GM12878 (cell line): ENCODE data around the gene FTH1. TPM values are rescaled to one million over a fixed set of nuclear protein-coding genes. Genes with fewer than 3 reads are reported as not detected.
A peak's percentile ranks its signal among the peaks of the same experiment; 100 is the strongest.

Experiments
- ATAC-seq: fragments of 200-7000 bp; cut with Tn5 transposase; 3 replicates; pipeline ENCODE4 v1.9.1; 2020; ENCODE audit warnings: mild to moderate bottlenecking, moderate library complexity
- BruUV-seq: library from RNA; stranded (reverse); fragments of 400-500 nt; replicated peaks from 2 replicates; lab custom pipeline; 2021; lab: Mats Ljungman, UMichigan
- CTCF ChIA-PET: fragments of 300-600 bp; sonication (Branson Sonifier 250); formaldehyde crosslinking; extraction: SDS; loops from one replicate; lab custom pipeline; 2021; ENCODE audit warnings: inconsistent platforms; lab: Yijun Ruan, JAX
- POLR2A ChIA-PET: fragments of 350-600 bp; formaldehyde crosslinking; extraction: SDS; loops from one replicate; lab custom pipeline; 2021; ENCODE audit warnings: inconsistent platforms; lab: Charles Lee
- RAD21 ChIA-PET: fragments of 300-600 bp; sonication (Branson Sonifier 250); formaldehyde crosslinking; loops from one replicate; lab custom pipeline; 2023; ENCODE audit warnings: antibody characterized with exemption; ENCODE audit not compliant: unreplicated experiment; lab: Charles Lee
- SMC1A ChIA-PET: fragments of 300-600 bp; sonication (Branson Sonifier 250); formaldehyde crosslinking; loops from one replicate; lab custom pipeline; 2023; ENCODE audit not compliant: unreplicated experiment, uncharacterized antibody; lab: Charles Lee
- DNase-seq: peaks from one replicate; pipeline ENCODE4 v3.0.0-alpha.2; 2011; ENCODE audit warnings: low read depth, low spot score
- FAIRE-seq: peaks from 3 replicates; lab custom pipeline; 2011; peaks lifted over from hg19 to GRCh38; lab: Jason Lieb, UNC
- H2AFZ ChIP-seq: 2 replicates; pipeline ENCODE4 v1.6.0; 2011; ENCODE audit warnings: low read depth, low read length, control low read depth; ENCODE audit not compliant: control insufficient read depth
- H3K27ac ChIP-seq: 2 replicates; pipeline ENCODE4 v1.5.1; 2011; ENCODE audit warnings: control low read depth; ENCODE audit not compliant: control insufficient read depth, insufficient read depth
- H3K27me3 ChIP-seq, 2 experiments: replicated peaks in 1 of 2; 2 replicates each; pipeline versions ENCODE4 v1.6.0 to v1.6.1; 2011; ENCODE audit warnings: low read length in 1 of 2; ENCODE audit not compliant: control insufficient read depth in 2 of 2, insufficient read depth in 2 of 2
- H3K36me3 ChIP-seq, 2 experiments: 2 replicates each; pipeline ENCODE4 v1.5.1; 2011; ENCODE audit warnings: low read length in 1 of 2; ENCODE audit not compliant: control insufficient read depth in 2 of 2, insufficient read depth in 2 of 2
- H3K4me1 ChIP-seq: 2 replicates; pipeline ENCODE4 v1.6.1; 2011; ENCODE audit warnings: mild to moderate bottlenecking, low read length, moderate library complexity, mixed read lengths; ENCODE audit not compliant: control insufficient read depth, insufficient read depth
- H3K4me2 ChIP-seq: 2 replicates; pipeline ENCODE4 v1.6.0; 2011; ENCODE audit warnings: control low read depth; ENCODE audit not compliant: control insufficient read depth, insufficient read depth
- H3K4me3 ChIP-seq: fragments of 200-600 bp; sonication (generic); 2 replicates; pipeline ENCODE4 v1.5.1; 2016
- H3K79me2 ChIP-seq: 2 replicates; pipeline ENCODE4 v1.6.0; 2011; ENCODE audit warnings: low read length; ENCODE audit not compliant: control insufficient read depth, insufficient read depth
- H3K9ac ChIP-seq: 2 replicates; pipeline ENCODE4 v1.8.0; 2011; ENCODE audit warnings: low read length, control low read depth, mixed read lengths; ENCODE audit not compliant: control insufficient read depth, insufficient read depth
- H3K9me3 ChIP-seq: replicated peaks from 3 replicates; pipeline ENCODE4 v1.5.1; 2011; ENCODE audit warnings: mild to moderate bottlenecking, low read length; ENCODE audit not compliant: control insufficient read depth, insufficient read depth
- H4K20me1 ChIP-seq: 2 replicates; pipeline ENCODE4 v1.6.0; 2011; ENCODE audit not compliant: control insufficient read depth, insufficient read depth
- MTA3 ChIP-seq: IDR thresholded peaks from 2 replicates; pipeline ENCODE4 v1.6.1; 2012; ENCODE audit warnings: low read length, inconsistent platforms, borderline replicate concordance
- NR2C1 ChIP-seq: fragments of 450-650 bp; IDR thresholded peaks from 2 replicates; pipeline ENCODE4 v1.6.1; 2017; ENCODE audit warnings: antibody characterized with exemption, mild to moderate bottlenecking, moderate library complexity
- ZBTB40 ChIP-seq: fragments of 450-650 bp; IDR thresholded peaks from 2 replicates; pipeline ENCODE4 v1.6.1; 2016; ENCODE audit warnings: mild to moderate bottlenecking, moderate library complexity, borderline replicate concordance
- WGBS: methylation state at CpG from one replicate; pipeline ENCODE4 v1.1.6; 2016; ENCODE audit warnings: low lambda C conversion rate; ENCODE audit not compliant: insufficient replicate concordance, insufficient coverage; ENCODE audit errors: missing lambda C conversion rate; 5-methylcytosine and 5-hydroxymethylcytosine counted together
- in situ Hi-C: fragments of 300-500 bp; cut with MboI; formaldehyde crosslinking; loops from 9 replicates; pipeline ENCODE4 v1.14.3; 2018; ENCODE audit warnings: mixed read lengths
- intact Hi-C: fragments of 100-400 bp; cut with micrococcal nuclease; formaldehyde crosslinking; loops from one replicate; pipeline ENCODE4 v1.14.2; 2022; ENCODE audit not compliant: unreplicated experiment
- polyA plus RNA-seq, 11 experiments: library from polyadenylated mRNA; depleted of rRNA in 4 of 11; unstranded in 6 of 11; stranded (reverse) in 5 of 11; fragments of >200 nt; fragmentation: Nextera tagmentation in 4 of 11; fragmentation: Illumina TruSeq in 1 of 11; extraction: Ambion mirVana in 4 of 11; extraction: Trizol in 1 of 11; gene quantifications; 1 replicate in 1 of 11; 2 replicates in 10 of 11; pipeline versions ENCODE4 v1.2.1 to v1.2.3, GENCODE V29; 2011 to 2016; ENCODE audit warnings: inconsistent platforms in 2 of 11, missing spikeins in 2 of 11, low read depth in 1 of 11
- total RNA-seq, 4 experiments: library from RNA; depleted of rRNA in 3 of 4; stranded (reverse); fragments of >200 nt in 3 of 4; fragmentation: Illumina TruSeq in 1 of 4; extraction: Trizol in 1 of 4; gene quantifications; 2 replicates each; pipeline versions ENCODE4 v1.2.1 to v1.2.3, GENCODE V29; 2013 to 2021

The FTH1 gene
- total and polyA plus RNA-seq, 10 of the 15 experiments (the other 5 are each of a cell fraction or from before 2014, with no cell fraction given), result 289 to 4,154 (median 960) TPM

- BruUV-seq, result no TSS peak
- Histone ChIP-seq H3K36me3 (no peaks in the 10 kb centered on the region), H3K4me3 (peak overlapping the region; percentile 42), H3K27me3 (no peaks in the 10 kb centered on the region), H3K4me1 (peaks cover 39% of the 10 kb centered on the region), H2AFZ (peak overlapping the region; percentile 40; the same call in 1 of the 2 replicates), H4K20me1 (no peaks in the 10 kb centered on the region), H3K9me3 (no peaks in the 10 kb centered on the region), H3K4me2 (peak overlapping the region; percentile 74), H3K27ac (peak overlapping the region; percentile 74), H3K9ac (peak overlapping the region; percentile 43; the same call in 1 of the 2 replicates), H3K79me2 (peaks cover 9% of the 10 kb centered on the region)
- intact Hi-C loops (no loop called here), in situ Hi-C loops (no loop called here)
- SMC1A ChIA-PET, result interaction anchor here (0.6 to 5.8 kb wide), 12 partner anchors 9 to 217 kb away, joined by 3 to 29 read pairs (median 4); no protein-coding TSS in a partner anchor
- CTCF ChIA-PET, result interaction anchor here (1.0 to 2.9 kb wide), 7 partner anchors 8 to 136 kb away, joined by 3 to 19 read pairs (median 6); no protein-coding TSS in a partner anchor
- ATAC-seq (no peak), DNase-seq (no peak), FAIRE-seq (no peak)
- TF ChIP-seq ZBTB40 (0 out of 2 replicates have a peak, but pooled peaks have one; percentile 48), NR2C1 (no peak), MTA3 (peak; percentile 57; the same call in 1 of the 2 replicates)
- WGBS, result 60% methylated on average over 7 of the region's 7 CpGs
- RAD21 ChIA-PET, result interaction anchor here (0.9 to 2.4 kb wide), 6 partner anchors 9 to 175 kb away, joined by 3 to 9 read pairs (median 6); no protein-coding TSS in a partner anchor
- POLR2A ChIA-PET, result interaction anchor here (0.7 to 2.7 kb wide), 5 partner anchors 9 to 179 kb away, joined by 3 to 15 read pairs (median 4); partner anchors contain the start of genes FADS2, FEN1 and TMEM258
Observed at GRCh38 chr11:61972112-61972671, 4.8 kb upstream of the FTH1 start.
